ENCODE measurements around the gene FBXL13.
"Not testable (repeated sequence)": the region's sequence is repeated elsewhere in the genome, so short reads cannot be mapped to it uniquely, and the experiment has no call there.

The FBXL13 gene

DNA sequence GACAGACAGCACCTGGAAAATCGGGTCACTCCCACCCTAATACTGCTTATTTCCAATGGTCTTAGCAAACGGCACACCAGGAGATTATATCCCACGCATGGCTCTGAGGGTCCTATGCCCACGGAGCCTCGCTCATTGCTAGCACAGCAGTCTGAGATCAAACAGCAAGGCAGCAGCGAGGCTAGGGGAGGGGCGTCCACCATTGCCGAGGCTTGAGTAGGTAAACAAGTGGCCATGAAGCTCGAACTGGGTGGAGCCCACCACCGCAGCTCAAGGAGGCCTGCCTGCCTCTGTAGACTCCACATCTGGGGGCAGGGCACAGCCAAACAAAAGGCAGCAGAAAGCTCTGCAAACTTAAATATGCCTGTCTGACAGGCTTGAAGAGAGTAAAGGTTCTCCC lies 293.7 kb downstream of the FBXL13 start:
- H3K4me3 ChIP-seq (replicated peaks; ENCODE audit: low read depth, low read length); DNase-seq (ENCODE audit: extremely low read depth, low read depth): not testable (repeated sequence)

DNA sequence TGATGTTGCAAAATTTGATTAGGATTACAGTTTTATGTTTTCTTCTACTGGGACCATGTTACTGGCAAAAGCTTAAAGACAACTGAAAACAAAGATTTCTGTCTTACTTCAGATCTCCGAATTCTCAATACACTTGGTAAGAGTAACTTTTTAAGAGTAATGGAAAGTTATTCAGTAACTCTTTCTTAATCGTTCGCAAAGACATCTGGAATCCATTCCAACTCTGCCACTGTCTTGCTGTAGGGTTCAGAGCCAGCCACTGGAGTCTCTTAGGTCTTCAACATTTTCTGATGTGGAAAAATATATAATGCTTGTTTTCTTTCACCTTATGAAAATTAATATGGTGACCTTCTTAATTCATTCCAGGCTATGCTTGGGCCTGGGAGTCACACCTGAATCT lies 295.9 kb downstream of the FBXL13 start:
- H3K4me3 ChIP-seq (replicated peaks; ENCODE audit: low read depth, low read length); DNase-seq (ENCODE audit: extremely low read depth, low read depth): not testable (repeated sequence)

- not testable (repeated sequence) for H3K4me3 ChIP-seq (replicated peaks; ENCODE audit: low read depth, low read length); DNase-seq (ENCODE audit: extremely low read depth, low read depth)
Measured at GRCh38 chr7:102776217-102776616, 298.4 kb downstream of the FBXL13 start.

DNA sequence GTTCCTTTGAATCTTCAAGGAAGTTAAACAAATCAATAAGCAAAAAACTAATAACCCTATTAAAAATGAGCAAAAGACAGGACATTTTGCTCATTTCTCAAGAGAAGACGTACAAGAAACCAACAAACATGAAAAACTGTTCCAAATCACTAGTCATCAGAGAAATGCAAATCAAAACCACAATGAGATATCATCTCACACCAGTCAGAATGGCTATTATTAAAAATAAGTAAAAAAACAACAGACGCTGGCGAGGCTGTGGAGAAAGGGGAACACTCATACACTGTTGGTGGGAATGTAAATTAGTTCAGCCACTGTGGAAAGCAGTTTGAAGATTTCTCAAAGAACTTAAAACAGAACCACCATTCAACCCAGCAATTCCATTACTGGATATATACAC lies 304.1 kb downstream of the FBXL13 start:
- H3K4me3 ChIP-seq (replicated peaks; ENCODE audit: low read depth, low read length); DNase-seq (ENCODE audit: extremely low read depth, low read depth): not testable (repeated sequence)

DNA sequence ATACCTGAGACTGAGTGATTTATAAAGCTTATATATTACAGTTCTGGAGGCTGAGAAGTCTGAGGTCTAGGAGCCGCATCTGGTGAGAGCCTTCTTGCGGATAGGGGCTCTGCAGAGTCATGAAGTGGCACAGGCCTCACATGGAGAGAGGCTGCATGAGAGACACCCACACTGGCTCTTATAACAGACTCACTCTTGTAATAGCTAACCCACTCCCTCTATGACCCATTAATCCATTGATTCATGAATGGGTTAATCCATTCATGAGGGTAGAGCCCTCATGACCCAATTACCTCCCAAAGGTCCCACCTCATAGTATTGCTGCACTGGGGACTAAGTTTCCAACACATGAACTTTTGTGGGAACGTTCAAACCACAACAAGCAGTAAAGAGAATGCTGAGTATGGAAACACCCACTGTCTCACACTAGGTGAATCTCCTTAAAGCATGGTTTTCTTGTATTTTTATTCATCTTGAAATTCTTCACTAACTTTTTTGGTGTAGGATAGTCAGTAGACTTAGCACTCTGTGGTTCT lies 304.9 kb downstream of the FBXL13 start:
- not testable (repeated sequence) for DNase-seq (ENCODE audit: extremely low read depth, low read depth); H3K4me3 ChIP-seq (replicated peaks; ENCODE audit: low read depth, low read length)

DNA sequence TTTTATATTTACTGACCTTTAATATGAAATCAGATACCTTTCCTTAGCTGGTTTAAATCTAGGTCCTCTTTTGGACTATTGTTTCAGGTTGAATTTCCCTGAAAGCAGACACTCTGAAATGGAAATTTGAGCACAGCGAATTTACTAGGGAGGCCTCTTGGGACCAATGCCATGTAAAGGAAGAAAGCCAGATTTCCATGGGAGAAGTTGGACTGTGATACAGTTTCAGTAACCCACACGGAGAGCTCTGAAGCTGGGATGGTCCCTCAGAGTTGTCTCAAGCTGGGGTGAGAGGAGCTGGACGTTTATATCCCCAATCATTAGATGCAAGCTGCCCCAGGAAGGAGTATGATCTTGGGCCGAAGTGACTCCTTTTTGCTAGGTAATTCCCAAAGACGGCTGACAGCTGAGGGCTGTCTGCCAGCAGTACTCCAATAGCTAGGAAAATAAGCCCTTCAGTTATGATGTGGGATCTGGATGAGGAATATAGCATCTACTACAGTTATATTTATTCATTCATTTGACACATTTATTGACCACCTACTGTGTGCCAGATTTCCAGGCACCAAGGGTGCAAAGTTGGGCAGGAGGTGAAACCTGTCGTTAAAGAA lies 311.2 kb downstream of the FBXL13 start:
- H3K4me3 ChIP-seq (replicated peaks; ENCODE audit: low read depth, low read length); DNase-seq (ENCODE audit: extremely low read depth, low read depth): not testable (repeated sequence)
